Tibial nerve (tissue), 4 donors: ENCODE measurements around the gene SSR3. TPM values are rescaled to one million over a fixed set of nuclear protein-coding genes. Genes with fewer than 3 reads are reported as not detected.

Experiments used
- DNase-seq, 2 donors: peaks; one replicate each; pipeline ENCODE4 v3.0.0-alpha.2; 2019; ENCODE audit warnings: low spot score in 2 of 2
- H3K27ac ChIP-seq, 4 donors: fragments of 200-600 bp; sonication (generic) in 3 of 4; one replicate each; pipeline ENCODE4 v1.5.1; 2017 to 2019; ENCODE audit warnings: mild to moderate bottlenecking in 1 of 4
- H3K27me3 ChIP-seq, 2 donors: fragments of 200-600 bp; sonication (generic) in 1 of 2; one replicate each; pipeline versions ENCODE4 v1.5.1 to v1.6.0; 2017 to 2019
- H3K36me3 ChIP-seq, 3 donors: fragments of 200-600 bp; sonication (generic); one replicate each; pipeline ENCODE4 v1.5.1; 2018 to 2019
- H3K4me1 ChIP-seq, 4 donors: fragments of 200-600 bp; sonication (generic) in 3 of 4; one replicate each; pipeline ENCODE4 v1.5.1; 2017 to 2019
- H3K4me3 ChIP-seq, 4 donors: fragments of 200-600 bp; sonication (generic) in 3 of 4; one replicate each; pipeline ENCODE4 v1.5.1; 2017 to 2019; ENCODE audit warnings: mild to moderate bottlenecking in 1 of 4, moderate library complexity in 1 of 4
- H3K9me3 ChIP-seq, 4 donors: fragments of 200-600 bp; sonication (generic) in 3 of 4; one replicate each; pipeline ENCODE4 v1.5.1; 2017 to 2019
- EP300 ChIP-seq, 2 donors: sonication (generic); formaldehyde crosslinking; IDR thresholded peaks; one replicate each; pipeline ENCODE4 v1.6.1; 2017; ENCODE audit warnings: antibody characterized with exemption in 2 of 2, mild to moderate bottlenecking in 1 of 2
- POLR2A ChIP-seq, 2 donors: fragments of 450-650 bp; IDR thresholded peaks; one replicate each; pipeline ENCODE4 v1.6.1; 2017; ENCODE audit warnings: antibody characterized with exemption in 2 of 2, mild to moderate bottlenecking in 2 of 2, moderate library complexity in 2 of 2
- WGBS, 2 donors: methylation state at CpG; one replicate each; pipeline ENCODE4 v1.1.5; 2018; 5-methylcytosine and 5-hydroxymethylcytosine counted together
- total RNA-seq, 4 donors: library from RNA; depleted of rRNA; stranded (reverse); fragments of >200 nt; gene quantifications; one replicate each; pipeline ENCODE4 v1.1.0, GENCODE V29; 2016
- TF ChIP-seq, protein P1 (sequence below), 5 experiments: fragments of 200-600 bp in 3 of 5; fragments of 450-650 bp in 2 of 5; sonication (generic) in 3 of 5; IDR thresholded peaks; one replicate each; pipeline ENCODE4 v1.5.1; 2016 to 2019; ENCODE audit warnings: antibody characterized with exemption in 5 of 5, mild to moderate bottlenecking in 3 of 5, moderate library complexity in 2 of 5

SSR3 gene
- total RNA-seq, 4 donors from 2014 or later, result 73.2 to 88.5 (median 79.0) TPM

DNA sequence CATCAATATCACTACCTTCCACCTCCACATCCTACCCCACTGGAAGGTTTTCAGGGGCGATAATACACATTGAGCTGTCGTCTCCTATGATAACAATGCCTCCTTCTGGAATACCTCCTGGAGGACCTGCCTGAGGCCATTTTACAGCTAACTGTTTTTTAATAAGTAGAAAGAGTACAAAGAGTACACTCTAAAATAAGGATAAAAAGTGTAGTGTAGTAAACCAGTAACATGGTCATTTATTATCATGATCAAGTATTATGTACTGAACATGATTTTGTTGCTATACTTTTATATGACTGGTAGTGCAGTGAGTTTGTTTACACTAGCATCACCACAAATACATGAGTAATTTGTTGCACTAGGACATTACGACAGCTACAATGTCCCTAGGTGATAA, 46.6 kb upstream of the SSR3 start:
- 63 to 79% methylated on average over 3 of the region's 3 CpGs for WGBS, 2 donors
- no peak for DNase-seq
- Histone ChIP-seq H3K4me3 (no peak overlapping the region), H3K36me3 (no peaks in the 10 kb centered on the region), H3K27ac (no peak overlapping the region), H3K27me3 (no peaks in the 10 kb centered on the region), H3K4me1 (peaks cover 0 to 21% (median 5%) of the 10 kb centered on the region in 4 donors), H3K9me3 (no peaks in the 10 kb centered on the region)
- TF ChIP-seq, protein P1, sequence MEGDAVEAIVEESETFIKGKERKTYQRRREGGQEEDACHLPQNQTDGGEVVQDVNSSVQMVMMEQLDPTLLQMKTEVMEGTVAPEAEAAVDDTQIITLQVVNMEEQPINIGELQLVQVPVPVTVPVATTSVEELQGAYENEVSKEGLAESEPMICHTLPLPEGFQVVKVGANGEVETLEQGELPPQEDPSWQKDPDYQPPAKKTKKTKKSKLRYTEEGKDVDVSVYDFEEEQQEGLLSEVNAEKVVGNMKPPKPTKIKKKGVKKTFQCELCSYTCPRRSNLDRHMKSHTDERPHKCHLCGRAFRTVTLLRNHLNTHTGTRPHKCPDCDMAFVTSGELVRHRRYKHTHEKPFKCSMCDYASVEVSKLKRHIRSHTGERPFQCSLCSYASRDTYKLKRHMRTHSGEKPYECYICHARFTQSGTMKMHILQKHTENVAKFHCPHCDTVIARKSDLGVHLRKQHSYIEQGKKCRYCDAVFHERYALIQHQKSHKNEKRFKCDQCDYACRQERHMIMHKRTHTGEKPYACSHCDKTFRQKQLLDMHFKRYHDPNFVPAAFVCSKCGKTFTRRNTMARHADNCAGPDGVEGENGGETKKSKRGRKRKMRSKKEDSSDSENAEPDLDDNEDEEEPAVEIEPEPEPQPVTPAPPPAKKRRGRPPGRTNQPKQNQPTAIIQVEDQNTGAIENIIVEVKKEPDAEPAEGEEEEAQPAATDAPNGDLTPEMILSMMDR (IDR thresholded peaks at IDR 0.05), result no peak
- no peak for TF ChIP-seq POLR2A (IDR thresholded peaks at IDR 0.05)
- no peak for TF ChIP-seq EP300 (IDR thresholded peaks at IDR 0.05)

DNA sequence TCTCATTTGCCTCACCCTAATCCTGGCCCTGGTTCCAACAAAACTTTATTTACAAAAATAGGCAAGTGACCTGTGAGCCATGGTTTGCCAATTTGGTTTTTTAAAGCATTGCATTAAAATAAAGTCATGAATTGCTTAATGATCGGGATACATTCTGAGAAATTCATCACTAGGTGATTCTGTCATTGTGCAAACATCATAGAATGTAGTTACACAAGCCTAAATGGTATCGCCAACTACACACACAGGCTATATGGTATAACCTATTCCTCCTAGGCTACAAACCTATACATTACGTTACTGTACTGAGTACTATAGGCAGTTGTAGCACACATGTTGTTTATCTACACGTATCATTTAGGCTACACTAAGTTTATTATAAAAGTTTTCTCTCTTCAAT, 45.9 kb upstream of the SSR3 start:
- TF ChIP-seq POLR2A (IDR thresholded peaks at IDR 0.05), result no peak
- TF ChIP-seq EP300 (IDR thresholded peaks at IDR 0.05), result no peak
- TF ChIP-seq, protein P1 (IDR thresholded peaks at IDR 0.05), result no peak
- DNase-seq, result no peak
- H3K4me1 ChIP-seq, result peaks cover 0 to 16% (median 4%) of the 10 kb centered on the region in 4 donors
- 90 to 91% methylated on average over 4 of the region's 4 CpGs for whole genome bisulfite sequencing, 2 donors
- H3K27ac ChIP-seq, result no peak overlapping the region
- no peaks in the 10 kb centered on the region for H3K27me3 ChIP-seq
- H3K9me3 ChIP-seq, result no peaks in the 10 kb centered on the region
- H3K4me3 ChIP-seq, result no peak overlapping the region
- H3K36me3 ChIP-seq, result no peaks in the 10 kb centered on the region

DNA sequence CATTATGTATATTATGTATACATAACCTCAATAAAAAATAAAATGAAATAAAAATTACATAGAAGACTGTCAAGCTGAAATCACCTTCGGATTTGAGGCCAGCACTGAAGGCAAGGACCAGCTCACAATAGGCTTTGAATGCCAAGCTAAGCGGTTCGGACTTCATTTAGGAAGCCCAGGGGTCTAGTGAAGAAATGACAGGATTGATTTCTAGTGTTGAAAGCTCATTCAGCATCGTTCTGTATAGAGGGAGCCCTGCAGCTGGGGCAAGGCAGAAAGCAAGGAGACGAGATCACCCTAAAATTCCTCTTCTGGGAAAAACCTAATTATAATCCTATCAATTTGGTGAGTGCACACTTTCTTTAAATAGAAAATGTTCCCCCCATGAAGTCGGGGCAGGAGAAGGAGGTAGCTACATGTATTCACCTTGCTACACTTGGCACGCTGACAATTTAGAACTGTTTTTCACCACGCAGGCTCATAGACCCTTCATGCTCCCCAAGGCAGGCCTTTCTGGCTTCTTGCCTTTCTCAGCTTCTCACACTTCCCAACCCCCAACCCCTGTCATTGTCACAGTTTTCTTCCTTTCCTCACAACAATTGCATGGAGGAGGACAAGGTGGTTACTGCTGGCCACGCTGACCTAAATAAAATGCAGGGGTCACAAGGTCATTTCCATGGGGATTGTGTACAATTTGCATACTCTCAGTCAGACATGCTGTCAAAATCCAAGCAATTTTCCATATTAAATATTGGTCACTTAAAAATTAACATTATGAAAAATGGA, 44.4 kb upstream of the SSR3 start:
- Histone ChIP-seq H3K27ac (no peak overlapping the region), H3K36me3 (no peaks in the 10 kb centered on the region), H3K4me3 (no peak overlapping the region), H3K27me3 (no peaks in the 10 kb centered on the region), H3K9me3 (no peaks in the 10 kb centered on the region), H3K4me1 (peaks cover 0 to 12% (median 0%) of the 10 kb centered on the region in 4 donors)
- no peak for DNase-seq
- WGBS, 2 donors, result 68 to 69% methylated on average over 9 of the region's 9 CpGs
- TF ChIP-seq EP300 (IDR thresholded peaks at IDR 0.05) (no peak), POLR2A (IDR thresholded peaks at IDR 0.05) (no peak)
- TF ChIP-seq, protein P1 (IDR thresholded peaks at IDR 0.05), result no peak

DNA sequence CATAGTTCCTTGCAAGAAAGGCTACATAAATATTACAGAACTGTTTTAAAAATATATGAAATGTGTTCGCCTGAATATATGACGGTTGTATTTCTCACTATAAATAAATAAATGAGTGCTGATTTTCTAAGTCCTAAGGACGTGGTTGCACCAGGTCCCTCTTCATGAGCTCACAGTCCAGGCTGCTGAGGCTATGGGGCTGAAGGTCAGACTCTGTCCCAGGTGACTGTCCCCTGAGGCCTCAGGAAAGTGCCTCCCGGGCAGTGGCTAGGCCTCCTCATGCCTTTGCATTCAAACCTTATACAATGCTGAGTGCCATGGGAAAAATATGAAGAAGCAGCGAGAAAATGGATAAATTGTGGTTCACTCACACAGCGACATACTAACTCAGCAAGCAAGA, 43.5 kb upstream of the SSR3 start:
- no peak for DNase-seq
- 88 to 91% methylated on average over 6 of the region's 6 CpGs for WGBS, 2 donors
- Histone ChIP-seq H3K4me1 (peaks cover 0 to 18% (median 0%) of the 10 kb centered on the region in 4 donors), H3K36me3 (no peaks in the 10 kb centered on the region), H3K9me3 (no peaks in the 10 kb centered on the region), H3K27me3 (no peaks in the 10 kb centered on the region), H3K27ac (no peak overlapping the region), H3K4me3 (no peak overlapping the region)
- TF ChIP-seq, protein P1 (IDR thresholded peaks at IDR 0.05), result no peak
- TF ChIP-seq EP300 (IDR thresholded peaks at IDR 0.05) (no peak), POLR2A (IDR thresholded peaks at IDR 0.05) (no peak)

DNA sequence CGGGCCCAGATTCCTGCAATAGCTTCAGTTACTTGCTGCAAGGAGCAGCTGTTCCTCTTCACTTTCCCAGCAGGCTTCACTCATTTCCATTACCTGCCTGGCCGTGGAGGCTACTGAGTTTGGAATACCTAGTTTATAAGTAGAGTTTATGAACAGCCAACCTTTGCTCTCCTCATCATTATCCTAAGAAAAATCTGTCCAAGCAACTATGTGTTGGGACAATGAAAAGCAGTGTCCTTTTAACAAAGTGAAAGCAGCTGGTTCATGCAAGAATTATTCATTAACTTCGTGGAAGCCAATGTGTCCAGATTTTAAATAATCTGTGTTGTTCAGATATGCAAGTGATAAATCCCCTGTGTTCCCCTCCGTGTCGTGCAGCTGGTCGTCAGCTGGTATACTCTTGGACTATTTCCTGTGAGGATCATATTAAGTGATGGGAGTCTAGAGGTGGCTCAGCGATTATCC, 39.3 kb upstream of the SSR3 start:
- 34 to 39% methylated on average over 7 of the region's 7 CpGs for WGBS, 2 donors
- no peak overlapping the region for H3K4me3 ChIP-seq

More for the DNA sequence above, 39.3 kb upstream of the SSR3 start:
- H3K27ac ChIP-seq, result no peak overlapping the region
- H3K27me3 ChIP-seq, result no peaks in the 10 kb centered on the region
- H3K9me3 ChIP-seq, result no peaks in the 10 kb centered on the region
- H3K4me1 ChIP-seq, result peaks cover 0 to 22% (median 0%) of the 10 kb centered on the region in 4 donors
- no peaks in the 10 kb centered on the region for H3K36me3 ChIP-seq
- TF ChIP-seq, protein P1 (IDR thresholded peaks at IDR 0.05), result no peak
- TF ChIP-seq POLR2A (IDR thresholded peaks at IDR 0.05), result no peak
- TF ChIP-seq EP300 (IDR thresholded peaks at IDR 0.05), result no peak
- no peak for DNase-seq
